Stomach (tissue), 9 donors: ENCODE measurements around the gene FUT1. TPM values are rescaled to one million over a fixed set of nuclear protein-coding genes. Genes with fewer than 3 reads are reported as not detected.

Source experiments
- DNase-seq, 2 donors: peaks; one replicate each; pipeline versions ENCODE4 v3.0.0 to v3.0.0-alpha.2; 2013 to 2019
- H3K27ac ChIP-seq, 5 donors: fragments of 200-600 bp in 4 of 5; sonication (generic) in 4 of 5; one replicate each; pipeline ENCODE4 v1.5.1; 2013 to 2019; ENCODE audit warnings: mild to moderate bottlenecking in 1 of 5, moderate library complexity in 1 of 5
- H3K27me3 ChIP-seq, 3 donors: fragments of 200-600 bp; sonication (generic); one replicate each; pipeline ENCODE4 v1.5.1; 2017 to 2019; ENCODE audit warnings: mixed run types in 1 of 3
- H3K36me3 ChIP-seq, 4 donors: fragments of 200-600 bp; sonication (generic); 1 replicate in 3 of 4; 2 replicates in 1 of 4; pipeline ENCODE4 v1.5.1; 2016 to 2019
- H3K4me1 ChIP-seq, 4 donors: fragments of 200-600 bp; sonication (generic); one replicate each; pipeline ENCODE4 v1.5.1; 2016 to 2019
- H3K4me3 ChIP-seq, 4 donors: fragments of 200-600 bp; sonication (generic) in 3 of 4; one replicate each; pipeline ENCODE4 v1.5.1; 2016 to 2019; ENCODE audit warnings: mild to moderate bottlenecking in 1 of 4
- H3K9me3 ChIP-seq, 4 donors: fragments of 200-600 bp; sonication (generic); one replicate each; pipeline ENCODE4 v1.5.1; 2016 to 2019
- CTCF ChIP-seq, 7 experiments: fragments of 450-650 bp in 4 of 7; fragments of 200-600 bp in 3 of 7; sonication (generic) in 3 of 7; IDR thresholded peaks; one replicate each; pipeline ENCODE4 v1.5.1; 2016 to 2019; ENCODE audit warnings: antibody characterized with exemption in 7 of 7, control low read depth in 2 of 7, mild to moderate bottlenecking in 1 of 7
- EP300 ChIP-seq: sonication (generic); formaldehyde crosslinking; IDR thresholded peaks from one replicate; pipeline ENCODE4 v1.6.1; 2017; ENCODE audit warnings: antibody characterized with exemption
- POLR2A ChIP-seq, 4 donors: fragments of 450-650 bp; IDR thresholded peaks; one replicate each; pipeline ENCODE4 v1.6.1; 2016; ENCODE audit warnings: antibody characterized with exemption in 4 of 4, control low read depth in 2 of 4, mild to moderate bottlenecking in 1 of 4, moderate library complexity in 1 of 4
- POLR2AphosphoS5 ChIP-seq, 3 donors: sonication (generic); formaldehyde crosslinking; IDR thresholded peaks; one replicate each; pipeline ENCODE4 v1.6.1; 2016; ENCODE audit warnings: antibody characterized with exemption in 3 of 3
- WGBS, 5 donors: extraction: QIAGEN DNeasy Blood & Tissue Kit in 3 of 5; methylation state at CpG; one replicate each; pipeline versions ENCODE4 v1.1.5 to v1.1.7; 2013 to 2018; 5-methylcytosine and 5-hydroxymethylcytosine counted together
- intact Hi-C: fragments of 100-400 bp; cut with DNase I; formaldehyde crosslinking; loops from one replicate; pipeline ENCODE4 v1.15.1; 2023; ENCODE audit warnings: low total_unique reads
- polyA plus RNA-seq, 3 donors: library from polyadenylated mRNA; stranded (reverse); fragments of 200-250 nt; gene quantifications; one replicate each; pipeline ENCODE4 v1.2.3, GENCODE V29; 2013
- total RNA-seq, 5 donors: library from RNA; depleted of rRNA; stranded (reverse); fragments of >200 nt; gene quantifications; one replicate each; pipeline versions ENCODE4 v1.1.0 to v1.2.3, GENCODE V29; 2014 to 2016
- donor health status: healthy with polysubstance abuse.
- donor health status: Bipolar disorder and iron deficiency.
- donor health status: healthy.

The FUT1 gene
- total and polyA plus RNA-seq, 8 donors, result 7.0 to 54.5 (median 7.3) TPM; not detected in 1

GRCh38 chr19:48780631-48781391, 28.4 kb upstream of the FUT1 start:
- intact Hi-C loops, result no loop called here
- H3K27me3 ChIP-seq, result no peaks in the 10 kb centered on the region
- whole genome bisulfite sequencing, 5 donors, result 26 to 38% (median 36%) methylated on average over 13 to 14 of the region's 14 CpGs
- no peaks in the 10 kb centered on the region for H3K9me3 ChIP-seq
- peak overlapping the region; percentile 79 to 86 (median 81) for H3K27ac ChIP-seq
- TF ChIP-seq CTCF (IDR thresholded peaks at IDR 0.05) (no peak), POLR2AphosphoS5 (IDR thresholded peaks at IDR 0.05) (peak in 2 of 3 donors; percentile 43 to 46)
- no peak overlapping the region for H3K4me3 ChIP-seq
- H3K4me1 ChIP-seq, result peaks cover 12 to 43% (median 31%) of the 10 kb centered on the region in 4 donors
- no peaks in the 10 kb centered on the region for H3K36me3 ChIP-seq
- peak; percentile 54 to 65 for DNase-seq

DNA sequence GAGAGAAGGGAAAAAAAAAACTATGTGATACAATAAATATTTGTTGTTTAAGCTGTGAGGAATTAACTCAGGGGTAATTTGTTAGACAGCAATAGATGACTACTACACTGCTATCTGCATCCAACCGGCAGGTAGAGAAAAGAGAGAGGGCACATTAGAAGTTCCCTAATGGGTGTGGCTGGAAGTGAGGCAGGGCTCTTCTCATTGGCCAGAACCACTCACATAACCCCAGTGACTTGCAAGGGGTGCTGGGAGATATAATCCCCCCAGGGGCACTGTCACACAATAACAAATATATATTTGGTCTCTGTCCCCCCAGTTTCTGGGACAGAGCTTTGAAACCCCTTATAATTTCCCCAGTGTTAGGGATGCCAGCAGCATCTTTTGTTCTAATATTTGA, 27.2 kb upstream of the FUT1 start:
- intact Hi-C loops, result no loop called here
- Histone ChIP-seq H3K4me1 (peaks cover 19 to 49% (median 31%) of the 10 kb centered on the region in 4 donors), H3K27me3 (no peaks in the 10 kb centered on the region), H3K4me3 (no peak overlapping the region), H3K36me3 (no peaks in the 10 kb centered on the region), H3K9me3 (no peaks in the 10 kb centered on the region), H3K27ac (peak overlapping the region in 3 of 5 donors; percentile 27 to 86 (median 42))
- 19 to 59% (median 40%) methylated on average over 1 of the region's 1 CpG for WGBS, 5 donors
- TF ChIP-seq EP300, result no peak
- no peak for TF ChIP-seq POLR2A (IDR thresholded peaks at IDR 0.05)
- no peak for TF ChIP-seq POLR2AphosphoS5 (IDR thresholded peaks at IDR 0.05)
- no peak for TF ChIP-seq CTCF (IDR thresholded peaks at IDR 0.05)
- no peak for DNase-seq

- Histone ChIP-seq H3K27me3 (no peaks in the 10 kb centered on the region), H3K4me1 (peaks cover 19 to 51% (median 33%) of the 10 kb centered on the region in 4 donors), H3K36me3 (no peaks in the 10 kb centered on the region), H3K4me3 (no peak overlapping the region), H3K9me3 (no peaks in the 10 kb centered on the region), H3K27ac (peak overlapping the region; percentile 13 to 88 (median 81))
- TF ChIP-seq POLR2A (IDR thresholded peaks at IDR 0.05) (no peak), CTCF (IDR thresholded peaks at IDR 0.05) (no peak), EP300 (no peak), POLR2AphosphoS5 (IDR thresholded peaks at IDR 0.05) (no peak)
- WGBS, 5 donors, result 85 to 94% (median 91%) methylated on average over 11 to 12 of the region's 12 CpGs
- no peak for DNase-seq
- intact Hi-C loops, result no loop called here
Measured at GRCh38 chr19:48777720-48778119, 25.3 kb upstream of the FUT1 start.

DNA sequence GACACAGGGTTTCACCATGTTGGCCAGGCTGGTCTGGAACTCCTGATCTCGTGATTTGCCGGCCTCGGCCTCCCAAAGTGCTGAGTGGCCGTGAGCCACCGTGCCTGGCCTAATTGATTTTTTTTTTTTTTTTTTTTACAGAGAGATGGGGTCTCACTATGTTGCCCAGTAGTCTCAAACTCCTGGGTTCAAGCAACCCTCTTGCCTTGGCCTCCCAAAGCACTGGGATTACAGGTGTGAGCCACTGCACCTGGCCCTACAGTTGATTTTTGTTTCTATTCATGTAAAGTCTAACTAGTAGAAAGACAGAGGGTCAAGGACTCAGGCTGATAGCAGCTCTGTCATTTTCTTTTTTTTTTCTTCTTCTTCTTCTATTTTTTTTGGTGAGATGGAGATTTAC, 24.7 kb upstream of the FUT1 start:
- intact Hi-C loops, result no loop called here
- DNase-seq, result no peak
- Histone ChIP-seq H3K9me3 (no peaks in the 10 kb centered on the region), H3K4me1 (peaks cover 19 to 46% (median 35%) of the 10 kb centered on the region in 4 donors), H3K36me3 (no peaks in the 10 kb centered on the region), H3K27ac (peak overlapping the region; percentile 81 to 88 (median 85)), H3K4me3 (no peak overlapping the region), H3K27me3 (no peaks in the 10 kb centered on the region)
- TF ChIP-seq EP300 (no peak), POLR2A (IDR thresholded peaks at IDR 0.05) (no peak), POLR2AphosphoS5 (IDR thresholded peaks at IDR 0.05) (no peak), CTCF (IDR thresholded peaks at IDR 0.05) (no peak)
- 41 to 77% (median 50%) methylated on average over 5 of the region's 5 CpGs for WGBS, 5 donors
